GM19455 (cell line): Measurements from ENCODE around the gene P2RY2.
"Not testable (repeated sequence)": the region's sequence is repeated elsewhere in the genome, so short reads cannot be mapped to it uniquely, and the experiment has no call there.

Experiments used
- ATAC-seq: cut with Tn5 transposase; IDR thresholded peaks from one replicate; pipeline ENCODE4 v1.9.1; 2021; ENCODE audit not compliant: unreplicated experiment

The P2RY2 gene

GRCh38 chr11:73265853-73266645 is 48.0 kb downstream of the P2RY2 start:
- ATAC-seq = no peak

DNA sequence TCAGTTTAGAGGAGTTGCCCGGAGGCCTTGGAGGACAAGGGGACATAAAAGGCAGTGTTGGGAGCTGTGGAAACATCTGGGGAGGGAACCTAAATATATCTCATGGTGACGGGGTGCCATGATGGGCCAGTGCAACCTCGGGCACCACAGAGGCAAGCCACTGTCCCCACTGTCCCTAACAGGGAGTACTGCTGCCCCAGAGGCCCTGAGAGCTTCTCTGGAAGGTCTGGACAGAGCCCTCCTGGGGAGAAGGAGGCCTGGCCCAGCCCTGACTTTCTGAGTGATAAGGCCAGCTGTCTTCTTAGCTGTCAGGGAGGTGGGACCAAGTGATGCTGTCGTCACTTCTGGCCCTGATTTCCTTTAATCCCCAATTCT is 48.6 kb downstream of the P2RY2 start:
- no peak for ATAC-seq

GRCh38 chr11:73267122-73267846 is 49.2 kb downstream of the P2RY2 start:
- no peak for ATAC-seq

DNA sequence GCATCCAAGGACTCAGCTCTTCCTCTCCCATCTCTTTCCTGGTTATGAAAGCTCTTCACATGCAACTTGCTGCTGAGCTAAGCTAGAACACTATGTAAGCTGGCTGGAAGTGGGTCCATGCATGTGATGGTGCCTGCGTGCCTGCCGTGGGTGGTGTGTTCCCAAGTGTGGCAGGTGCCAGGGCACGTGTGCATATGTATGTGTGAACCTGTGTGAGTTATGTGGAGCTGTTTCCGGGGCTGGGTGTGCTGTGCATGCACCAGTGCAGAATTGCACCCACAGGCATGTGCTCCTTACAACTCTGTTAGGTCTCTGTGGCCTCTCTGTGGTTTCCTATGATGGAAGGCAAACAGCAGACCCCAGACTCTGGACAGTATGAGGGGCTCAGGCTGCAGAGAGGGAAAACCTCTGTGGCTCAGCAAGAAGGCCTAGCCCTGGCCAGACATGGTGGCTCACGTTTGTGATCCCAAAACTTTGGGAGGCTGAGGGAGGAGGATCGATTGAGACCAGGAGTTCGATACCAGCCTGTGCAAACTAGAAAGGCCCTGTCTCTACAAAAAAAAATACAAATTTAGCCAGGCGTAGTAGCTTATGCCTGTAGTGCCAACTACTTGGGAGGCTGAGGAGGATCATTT is 49.9 kb downstream of the P2RY2 start:
- ATAC-seq = no peak

DNA sequence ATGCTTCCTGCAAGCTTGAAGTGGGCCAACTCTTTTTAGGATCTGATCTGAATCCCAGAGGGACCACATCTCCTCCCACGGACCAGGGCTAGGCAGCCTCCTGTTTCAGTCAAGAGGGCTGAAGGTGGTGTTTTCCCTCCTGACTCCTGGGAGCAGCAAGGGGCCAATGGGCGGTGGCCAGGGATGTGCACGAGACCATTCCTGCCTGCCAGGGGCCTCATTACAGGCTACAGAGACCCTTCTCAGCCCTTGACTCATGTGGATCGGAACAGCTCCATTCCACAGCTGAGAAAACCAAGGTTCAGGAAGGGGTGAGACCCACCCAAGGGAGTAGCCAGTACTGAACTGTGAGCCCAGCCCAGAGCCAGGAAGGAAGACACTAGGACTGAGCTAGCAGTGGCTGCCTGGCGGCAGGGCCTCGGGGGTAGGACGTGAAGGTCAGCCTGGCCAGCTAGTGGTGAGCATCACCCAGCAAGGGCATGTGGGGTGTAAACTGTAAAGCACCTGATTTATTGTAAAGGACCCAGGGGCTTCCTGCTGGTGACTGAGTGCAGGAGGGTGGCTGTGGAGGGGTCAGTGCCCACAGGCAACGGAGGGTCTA is 50.7 kb downstream of the P2RY2 start:
- no peak for ATAC-seq

DNA sequence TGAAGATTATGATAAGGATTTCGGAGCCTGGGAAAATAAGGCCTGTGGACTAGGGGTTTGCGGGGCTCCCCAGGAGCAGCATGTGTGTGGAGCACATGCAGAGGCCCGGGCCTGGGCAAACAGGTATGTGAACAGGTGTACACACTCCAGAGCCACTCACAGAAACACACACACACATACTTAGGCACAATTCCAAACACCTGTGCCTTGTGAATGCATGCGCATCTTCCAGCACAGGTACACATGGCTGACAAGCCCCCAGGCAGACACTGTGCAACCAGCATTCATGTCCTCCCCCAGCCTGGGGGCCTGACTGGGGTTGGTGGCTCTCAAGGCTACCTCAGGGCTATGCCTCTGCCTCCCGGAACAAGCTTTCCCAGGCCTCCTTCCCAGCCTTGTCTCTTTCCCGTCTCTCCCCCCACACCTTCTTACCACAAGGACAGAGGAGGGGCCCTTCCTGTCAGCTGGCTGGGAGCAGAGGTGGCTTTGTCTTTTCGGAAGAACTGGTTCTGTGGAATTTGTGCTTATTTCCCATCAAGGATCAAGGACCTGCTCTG is 51.5 kb downstream of the P2RY2 start:
- no peak for ATAC-seq

DNA sequence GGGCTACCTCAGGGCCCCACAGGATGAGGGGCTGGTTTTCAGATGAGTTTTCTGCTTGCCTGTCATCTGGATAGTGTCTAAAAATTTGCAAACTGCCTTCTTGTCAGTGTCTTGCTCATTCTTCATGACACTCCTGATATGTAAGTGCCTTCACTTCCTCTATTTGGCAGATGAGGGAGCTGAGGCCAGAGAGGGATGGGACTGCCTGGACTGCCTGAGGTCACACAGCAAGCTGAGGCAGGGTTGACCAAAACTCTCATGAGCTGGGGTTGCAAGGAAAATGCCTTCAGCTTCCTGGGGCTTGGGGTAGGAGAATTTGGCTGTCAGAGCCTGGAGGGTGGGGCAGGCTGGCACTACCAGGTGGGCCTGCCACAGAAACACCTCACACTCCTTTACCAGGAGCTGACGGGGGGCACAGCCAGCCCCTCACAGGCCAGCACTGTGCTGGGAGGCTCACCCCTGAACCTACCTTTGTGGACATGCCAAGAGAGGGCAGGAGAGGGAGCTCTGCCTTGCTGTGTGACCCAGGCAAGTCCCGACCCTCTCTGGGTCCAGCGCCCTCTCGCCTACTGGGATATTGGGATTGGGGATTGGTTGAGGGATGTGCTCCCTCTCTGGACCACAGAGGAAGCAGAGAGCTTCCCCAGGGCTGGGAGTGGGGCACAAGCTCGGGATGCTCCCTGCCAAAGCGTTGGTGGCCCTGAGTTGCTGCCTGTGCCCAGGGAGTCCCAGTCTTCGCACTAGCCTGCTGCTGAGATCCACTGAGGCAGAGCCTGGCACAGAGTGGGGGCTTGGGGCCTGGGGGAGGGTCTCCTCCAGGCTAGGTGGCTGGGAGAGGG is 52.2 kb downstream of the P2RY2 start:
- ATAC-seq = no peak

- no peak for ATAC-seq
These were observed 52.9 kb downstream of the P2RY2 start for GRCh38 chr11:73270855-73271477.

- ATAC-seq = not testable (repeated sequence)
These were observed 53.4 kb downstream of the P2RY2 start for GRCh38 chr11:73271478-73271865.

DNA sequence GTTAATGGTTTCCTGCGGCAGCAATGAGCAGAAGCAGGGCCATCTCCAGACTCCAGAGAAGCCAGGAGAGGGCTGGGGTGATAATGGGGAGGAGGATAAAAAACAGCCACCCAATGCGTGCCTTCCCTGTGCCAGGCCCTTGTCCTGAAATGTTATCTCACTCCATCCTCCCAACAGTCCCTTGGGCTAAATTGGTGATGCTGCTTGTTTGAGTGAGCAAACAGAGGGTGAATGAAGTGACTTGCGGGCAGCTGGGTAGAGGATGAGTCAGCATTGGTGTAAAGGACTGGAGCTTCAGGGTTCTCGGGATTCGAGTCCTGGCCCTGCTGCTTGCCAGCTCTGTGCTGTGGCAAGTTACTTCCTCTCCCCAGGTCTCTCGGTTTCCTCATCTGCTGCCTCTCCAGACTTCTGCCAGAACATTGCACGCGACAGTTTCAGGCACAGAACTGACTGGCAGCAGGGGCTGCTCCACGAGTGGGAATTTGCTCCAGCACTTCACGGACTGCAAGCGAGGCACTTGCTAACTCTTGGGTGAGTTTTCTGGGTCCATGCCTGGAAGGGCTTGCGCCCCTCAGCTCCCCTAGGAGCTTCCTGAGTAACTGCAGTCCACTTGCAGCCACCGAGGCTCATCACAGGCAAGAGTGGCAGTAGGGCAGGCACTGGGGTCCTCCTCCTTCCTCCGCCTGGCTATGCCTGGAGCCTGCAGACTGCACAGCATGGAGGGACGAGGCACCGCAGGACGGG is 54.0 kb downstream of the P2RY2 start, which contains the start of gene P2RY6:
TSS of gene P2RY6 (plus strand) at position 403 of the 744 bp plus-strand sequence. CDS start 24,181 bp downstream, outside the sequence.
- ATAC-seq = no peak

DNA sequence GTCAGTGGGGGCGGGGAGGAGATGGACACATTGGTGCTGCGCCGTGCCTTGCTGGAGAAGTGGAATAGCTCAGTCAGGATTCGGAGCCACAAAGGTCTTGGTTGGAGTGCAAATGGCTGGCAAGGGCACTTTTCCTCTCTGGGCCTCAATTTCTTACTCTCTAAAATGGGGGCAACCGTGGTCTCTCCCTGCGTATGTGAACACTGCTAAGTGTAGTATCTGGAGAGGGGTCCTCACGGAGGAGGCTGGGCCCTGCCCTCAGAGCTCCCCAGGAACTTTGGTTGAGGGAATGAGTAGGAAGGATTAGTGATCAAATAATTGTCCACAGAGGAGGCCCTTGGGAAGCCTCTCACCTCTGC is 54.6 kb downstream of the P2RY2 start:
- no peak for ATAC-seq

DNA sequence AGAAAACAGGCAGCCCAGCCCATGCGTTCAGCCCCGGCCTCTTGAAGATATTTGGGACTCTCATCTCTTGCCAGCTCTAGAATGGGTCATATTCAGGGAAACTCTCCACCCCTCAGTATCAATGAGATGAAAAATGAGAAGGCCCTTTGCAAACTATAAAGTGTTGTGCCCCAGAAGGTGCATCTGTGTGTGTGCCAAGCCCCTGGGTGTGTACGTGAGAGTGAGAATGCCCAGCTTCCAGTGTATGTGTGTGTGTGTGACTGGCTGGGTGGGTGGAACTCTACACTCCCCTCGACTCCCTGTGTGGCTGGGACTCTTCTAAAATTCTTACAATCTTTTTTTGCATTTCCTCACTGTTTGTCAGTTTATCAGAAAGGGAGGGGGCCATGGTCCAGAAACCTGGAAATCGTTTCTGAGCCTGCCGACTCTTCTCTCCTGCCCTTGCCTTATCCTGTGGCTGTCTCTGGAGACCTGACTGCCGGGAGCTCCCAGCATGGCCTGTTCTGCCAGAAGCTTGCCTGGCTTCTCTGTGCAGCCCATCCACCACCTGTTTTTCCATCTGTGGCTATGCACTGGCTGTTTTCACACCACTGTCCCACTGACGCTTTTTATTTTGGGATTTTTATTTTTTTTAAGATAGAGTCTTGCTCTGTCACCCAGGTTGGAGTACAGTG is 55.3 kb downstream of the P2RY2 start:
- no peak for ATAC-seq

DNA sequence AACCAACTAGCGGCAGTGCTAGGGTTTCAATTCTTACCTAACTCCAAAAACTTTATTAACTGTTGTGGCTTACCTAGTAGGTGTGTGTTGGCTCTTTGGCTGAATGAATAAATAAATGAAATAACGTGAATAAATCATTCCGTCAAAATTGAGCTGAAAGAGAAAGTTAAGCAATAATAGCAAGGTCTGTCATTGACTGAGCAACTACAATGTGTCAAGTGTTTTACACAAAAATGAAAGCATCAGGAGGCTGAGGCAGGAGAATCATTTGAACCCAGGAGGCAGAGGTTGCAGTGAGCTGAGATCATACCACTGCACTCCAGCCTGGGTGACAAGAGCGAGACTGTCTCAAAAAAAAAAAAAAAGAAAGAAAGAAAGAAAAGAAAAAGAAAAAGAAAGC is 56.1 kb downstream of the P2RY2 start:
- ATAC-seq = not testable (repeated sequence)

DNA sequence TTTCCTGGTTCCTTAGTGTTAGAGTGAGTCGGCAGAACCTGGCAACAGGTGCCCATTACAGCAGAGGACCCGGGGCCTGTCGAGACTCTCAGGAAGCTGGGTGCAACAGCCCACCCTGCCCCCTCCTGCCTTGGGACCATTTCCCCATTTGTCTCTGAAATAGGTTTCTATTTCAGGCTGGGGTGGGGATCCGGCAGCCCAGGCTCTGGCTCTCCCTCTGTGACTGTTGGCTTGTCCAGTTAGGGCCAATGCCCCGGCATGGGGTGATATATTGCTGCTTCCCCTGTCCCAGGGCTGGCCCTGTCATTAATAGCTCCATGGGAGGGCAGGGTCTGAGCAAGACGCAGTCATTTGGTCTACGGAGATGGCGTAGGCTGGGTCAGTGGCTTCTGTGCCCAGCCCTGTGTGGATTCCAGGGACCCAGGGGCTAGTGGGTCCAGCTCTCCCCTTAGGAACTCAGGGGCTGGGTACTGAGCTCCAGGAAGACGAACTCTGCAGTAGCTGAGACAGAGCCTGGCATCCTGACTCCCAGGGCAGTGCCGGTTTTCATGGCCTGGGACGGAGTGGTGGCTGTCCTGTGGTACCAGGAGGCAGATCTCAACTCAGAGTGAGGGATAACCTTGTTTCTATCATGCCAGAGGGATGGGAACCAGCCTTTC is 56.8 kb downstream of the P2RY2 start:
- no peak for ATAC-seq

- ATAC-seq = no peak
These were observed 57.3 kb downstream of the P2RY2 start for GRCh38 chr11:73275381-73275750.

DNA sequence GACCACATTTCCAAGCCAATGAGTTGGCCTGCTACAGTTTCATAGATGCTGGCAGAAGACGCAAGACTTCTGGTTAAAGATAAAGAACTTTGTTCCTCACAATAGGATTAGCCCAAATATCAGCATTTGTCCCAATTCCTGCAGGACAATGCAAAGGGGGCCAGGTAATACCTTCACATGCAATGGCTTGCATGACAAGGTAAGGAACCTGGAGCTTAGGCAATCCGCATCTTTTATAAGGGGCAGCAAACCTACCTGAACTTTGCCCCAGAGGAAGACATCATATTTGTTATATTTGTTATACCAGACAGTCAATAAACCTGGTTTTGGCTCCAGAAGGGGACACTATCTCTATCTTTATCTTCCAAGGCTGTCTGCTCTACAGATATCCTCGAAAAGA is 59.4 kb downstream of the P2RY2 start:
- ATAC-seq = no peak

GRCh38 chr11:73280626-73281025 is 62.5 kb downstream of the P2RY2 start:
- no peak for ATAC-seq

- no peak for ATAC-seq
These were observed 63.2 kb downstream of the P2RY2 start for GRCh38 chr11:73281201-73281741.
